Esophagus muscularis mucosa (tissue), 4 donors: ENCODE data around the gene MICU1. TPM values are rescaled to one million over a fixed set of nuclear protein-coding genes. Genes with fewer than 3 reads are reported as not detected.
"Not testable (repeated sequence)": the region's sequence is repeated elsewhere in the genome, so short reads cannot be mapped to it uniquely, and the experiment has no call there.

Experiments
- DNase-seq: peaks from one replicate; pipeline ENCODE4 v3.0.0-alpha.2; 2017; ENCODE audit errors: extremely low spot score
- H3K27ac ChIP-seq, 4 donors: fragments of 200-600 bp; sonication (generic); replicated peaks in 1 of 4; 1 replicate in 3 of 4; 2 replicates in 1 of 4; pipeline ENCODE4 v1.5.1; 2016 to 2019; ENCODE audit warnings: mild to moderate bottlenecking in 1 of 4
- H3K27me3 ChIP-seq, 4 donors: fragments of 200-600 bp; sonication (generic); one replicate each; pipeline versions ENCODE4 v1.5.1 to v1.6.0; 2016 to 2019
- H3K36me3 ChIP-seq, 4 donors: fragments of 200-600 bp; sonication (generic); one replicate each; pipeline ENCODE4 v1.5.1; 2016 to 2019
- H3K4me1 ChIP-seq, 4 donors: fragments of 200-600 bp; sonication (generic); one replicate each; pipeline ENCODE4 v1.5.1; 2016 to 2019
- H3K4me3 ChIP-seq, 4 donors: fragments of 200-600 bp; sonication (generic); 1 replicate in 2 of 4; 2 replicates in 2 of 4; pipeline ENCODE4 v1.5.1; 2016 to 2019; ENCODE audit warnings: mild to moderate bottlenecking in 4 of 4, moderate library complexity in 1 of 4
- H3K9me3 ChIP-seq, 4 donors: fragments of 200-600 bp; sonication (generic); 1 replicate in 3 of 4; 2 replicates in 1 of 4; pipeline ENCODE4 v1.5.1; 2016 to 2019
- EP300 ChIP-seq: sonication (generic); formaldehyde crosslinking; IDR thresholded peaks from one replicate; pipeline ENCODE4 v1.6.1; 2017; ENCODE audit warnings: antibody characterized with exemption
- POLR2A ChIP-seq: fragments of 450-650 bp; IDR thresholded peaks from one replicate; pipeline ENCODE4 v1.6.1; 2017; ENCODE audit warnings: antibody characterized with exemption, moderate library complexity, mild to moderate bottlenecking, low read depth
- POLR2AphosphoS5 ChIP-seq, 2 donors: sonication (generic); formaldehyde crosslinking; IDR thresholded peaks; one replicate each; pipeline ENCODE4 v1.6.1; 2017; ENCODE audit warnings: antibody characterized with exemption in 2 of 2
- WGBS: methylation state at CpG from one replicate; pipeline ENCODE4 v1.1.5; 2018; 5-methylcytosine and 5-hydroxymethylcytosine counted together
- intact Hi-C: fragments of 100-400 bp; cut with DNase I; formaldehyde crosslinking; loops from one replicate; pipeline ENCODE4 v1.15.1; 2023
- total RNA-seq, 4 donors: library from RNA; depleted of rRNA; stranded (reverse); fragments of >200 nt; gene quantifications; one replicate each; pipeline versions ENCODE4 v1.1.0 to v1.2.1, GENCODE V29; 2016
- TF ChIP-seq, protein P1 (sequence below), 3 experiments: fragments of 200-600 bp in 2 of 3; fragments of 450-650 bp in 1 of 3; sonication (generic) in 2 of 3; IDR thresholded peaks; one replicate each; pipeline ENCODE4 v1.5.1; 2017 to 2019; ENCODE audit warnings: antibody characterized with exemption in 3 of 3, mild to moderate bottlenecking in 2 of 3, moderate library complexity in 1 of 3

MICU1 gene
- total RNA-seq, 4 donors from 2014 or later, result 31.6 to 39.7 (median 35.0) TPM

DNA sequence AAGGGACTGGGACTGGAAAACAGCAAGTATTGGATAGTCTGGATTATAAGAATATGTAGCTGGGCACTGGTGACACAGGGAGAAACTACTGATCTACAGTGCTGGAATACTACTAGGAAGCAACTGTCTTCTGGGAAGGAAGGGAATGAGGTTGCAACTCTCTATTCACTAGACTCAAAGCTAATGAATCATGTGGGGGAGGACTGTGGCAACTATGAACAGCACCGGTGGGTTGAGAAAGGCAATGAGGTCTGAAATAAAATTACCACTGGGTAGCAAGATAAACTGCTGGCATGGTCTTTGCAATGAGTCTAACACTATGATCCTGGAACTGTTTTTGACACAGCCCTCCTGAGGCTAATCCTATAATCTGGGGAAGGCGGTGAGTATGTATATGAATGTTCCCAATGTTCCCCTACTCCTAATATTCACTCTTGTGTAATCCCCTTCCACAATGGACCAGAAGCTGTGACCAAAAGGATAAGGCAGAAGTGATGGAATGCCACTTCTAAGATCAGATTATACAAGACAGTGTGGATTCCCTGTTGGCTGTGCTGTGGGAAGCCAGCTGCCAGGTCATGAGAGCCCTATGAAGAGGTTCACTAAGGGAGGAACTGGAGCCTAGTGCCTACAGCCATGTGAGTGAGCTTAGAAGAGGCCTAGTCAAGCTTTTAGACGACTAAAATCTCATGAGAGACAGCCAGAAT lies 169.8 kb downstream of the MICU1 start:
- intact Hi-C loops, result no loop called here
- no peak for DNase-seq
- no peaks in the 10 kb centered on the region for H3K27me3 ChIP-seq
- no peak overlapping the region for H3K4me3 ChIP-seq
- peaks cover 0 to 18% (median 0%) of the 10 kb centered on the region in 4 donors for H3K36me3 ChIP-seq
- H3K27ac ChIP-seq, result no peak overlapping the region
- peaks cover 0 to 2% (median 0%) of the 10 kb centered on the region in 4 donors for H3K4me1 ChIP-seq
- TF ChIP-seq, protein P1, sequence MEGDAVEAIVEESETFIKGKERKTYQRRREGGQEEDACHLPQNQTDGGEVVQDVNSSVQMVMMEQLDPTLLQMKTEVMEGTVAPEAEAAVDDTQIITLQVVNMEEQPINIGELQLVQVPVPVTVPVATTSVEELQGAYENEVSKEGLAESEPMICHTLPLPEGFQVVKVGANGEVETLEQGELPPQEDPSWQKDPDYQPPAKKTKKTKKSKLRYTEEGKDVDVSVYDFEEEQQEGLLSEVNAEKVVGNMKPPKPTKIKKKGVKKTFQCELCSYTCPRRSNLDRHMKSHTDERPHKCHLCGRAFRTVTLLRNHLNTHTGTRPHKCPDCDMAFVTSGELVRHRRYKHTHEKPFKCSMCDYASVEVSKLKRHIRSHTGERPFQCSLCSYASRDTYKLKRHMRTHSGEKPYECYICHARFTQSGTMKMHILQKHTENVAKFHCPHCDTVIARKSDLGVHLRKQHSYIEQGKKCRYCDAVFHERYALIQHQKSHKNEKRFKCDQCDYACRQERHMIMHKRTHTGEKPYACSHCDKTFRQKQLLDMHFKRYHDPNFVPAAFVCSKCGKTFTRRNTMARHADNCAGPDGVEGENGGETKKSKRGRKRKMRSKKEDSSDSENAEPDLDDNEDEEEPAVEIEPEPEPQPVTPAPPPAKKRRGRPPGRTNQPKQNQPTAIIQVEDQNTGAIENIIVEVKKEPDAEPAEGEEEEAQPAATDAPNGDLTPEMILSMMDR (IDR thresholded peaks at IDR 0.05), result no peak
- no peak for TF ChIP-seq POLR2A
- no peaks in the 10 kb centered on the region for H3K9me3 ChIP-seq
- 83% methylated on average over 3 of the region's 3 CpGs for WGBS

DNA sequence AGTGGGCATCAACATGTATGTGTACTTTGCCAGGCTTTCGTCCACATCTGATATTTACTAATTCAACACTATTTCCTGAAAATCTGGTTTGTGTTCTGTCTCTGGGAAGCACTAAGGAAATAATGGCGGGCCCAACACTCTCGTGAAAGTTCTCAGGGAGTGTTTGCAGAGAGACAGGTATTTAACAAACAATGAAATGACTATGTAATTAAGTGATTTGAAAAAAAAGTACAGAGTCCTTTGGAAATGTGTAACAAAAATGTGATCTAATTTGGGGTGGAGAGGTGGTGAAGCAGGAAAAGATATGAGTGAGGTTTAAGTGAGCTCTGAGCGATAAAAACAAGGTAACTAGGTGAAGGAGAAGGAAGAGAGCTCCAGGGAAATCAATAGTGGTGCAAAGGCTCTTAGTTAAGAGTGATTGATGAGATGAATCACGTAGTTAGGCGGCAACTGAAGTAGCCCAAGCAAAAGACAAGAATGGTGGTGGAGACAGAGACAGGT lies 175.9 kb downstream of the MICU1 start:
- TF ChIP-seq POLR2AphosphoS5 (IDR thresholded peaks at IDR 0.05), result no peak
- TF ChIP-seq EP300, result no peak
- no peak for TF ChIP-seq POLR2A
- TF ChIP-seq, protein P1 (IDR thresholded peaks at IDR 0.05), result no peak
- intact Hi-C loops, result no loop called here
- H3K9me3 ChIP-seq, result no peaks in the 10 kb centered on the region
- H3K27me3 ChIP-seq, result no peaks in the 10 kb centered on the region
- H3K27ac ChIP-seq, result no peak overlapping the region
- DNase-seq, result no peak
- H3K36me3 ChIP-seq, result peaks cover 0 to 14% (median 0%) of the 10 kb centered on the region in 4 donors
- 92% methylated on average over 6 of the region's 6 CpGs for WGBS
- H3K4me3 ChIP-seq, result no peak overlapping the region
- no peaks in the 10 kb centered on the region for H3K4me1 ChIP-seq

DNA sequence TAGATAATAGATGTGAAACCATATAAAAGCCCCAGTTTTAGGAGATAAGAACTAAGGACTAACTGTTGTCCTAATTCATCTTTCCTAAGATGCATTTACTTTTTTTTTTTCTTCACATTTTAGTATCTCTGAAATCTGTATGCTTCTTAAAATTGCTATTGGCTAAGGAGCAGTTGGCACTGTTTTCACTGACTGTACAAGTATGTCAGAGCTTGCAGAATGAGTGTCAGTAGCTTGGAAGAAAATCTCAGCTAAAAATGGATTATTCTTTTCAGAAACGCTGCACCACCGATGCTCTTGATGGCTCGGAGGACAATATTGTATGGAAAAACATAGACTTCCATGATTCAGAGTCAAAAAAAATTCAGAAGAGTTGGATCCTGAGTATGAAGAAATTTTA lies 180.0 kb downstream of the MICU1 start:
- H3K4me3 ChIP-seq, result no peak overlapping the region
- H3K4me1 ChIP-seq, result no peaks in the 10 kb centered on the region
- no peak overlapping the region for H3K27ac ChIP-seq
- intact Hi-C loops, result no loop called here
- peaks cover 0 to 8% (median 0%) of the 10 kb centered on the region in 4 donors for H3K36me3 ChIP-seq
- DNase-seq, result no peak
- H3K9me3 ChIP-seq, result no peaks in the 10 kb centered on the region
- WGBS, result 84% methylated on average over 3 of the region's 3 CpGs
- TF ChIP-seq POLR2A (no peak), POLR2AphosphoS5 (IDR thresholded peaks at IDR 0.05) (no peak)
- TF ChIP-seq, protein P1 (IDR thresholded peaks at IDR 0.05), result no peak
- H3K27me3 ChIP-seq, result no peaks in the 10 kb centered on the region

DNA sequence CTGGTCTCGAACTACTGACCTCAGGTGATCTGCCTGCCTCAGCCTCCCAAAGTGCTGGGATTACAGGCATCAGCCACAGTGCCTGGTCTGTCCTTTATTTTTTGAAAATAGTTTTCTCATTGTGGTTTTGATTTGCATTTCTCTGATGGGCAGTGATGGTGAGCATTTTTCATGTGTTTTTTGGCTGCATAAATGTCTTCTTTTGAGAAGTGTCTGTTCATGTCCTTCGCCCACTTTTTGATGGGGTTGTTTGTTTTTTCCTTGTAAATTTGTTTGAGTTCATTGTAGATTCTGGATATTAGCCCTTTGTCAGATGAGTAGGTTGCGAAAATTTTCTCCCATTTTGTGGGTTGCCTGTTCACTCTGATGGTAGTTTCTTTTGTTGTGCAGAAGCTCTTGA lies 182.9 kb downstream of the MICU1 start:
- DNase-seq, H3K4me3 ChIP-seq, H3K9me3 ChIP-seq, H3K27me3 ChIP-seq, H3K36me3 ChIP-seq, H3K27ac ChIP-seq, H3K4me1 ChIP-seq, intact Hi-C loops: not testable (repeated sequence)
- WGBS, result 100% methylated on average over 2 of the region's 3 CpGs

DNA sequence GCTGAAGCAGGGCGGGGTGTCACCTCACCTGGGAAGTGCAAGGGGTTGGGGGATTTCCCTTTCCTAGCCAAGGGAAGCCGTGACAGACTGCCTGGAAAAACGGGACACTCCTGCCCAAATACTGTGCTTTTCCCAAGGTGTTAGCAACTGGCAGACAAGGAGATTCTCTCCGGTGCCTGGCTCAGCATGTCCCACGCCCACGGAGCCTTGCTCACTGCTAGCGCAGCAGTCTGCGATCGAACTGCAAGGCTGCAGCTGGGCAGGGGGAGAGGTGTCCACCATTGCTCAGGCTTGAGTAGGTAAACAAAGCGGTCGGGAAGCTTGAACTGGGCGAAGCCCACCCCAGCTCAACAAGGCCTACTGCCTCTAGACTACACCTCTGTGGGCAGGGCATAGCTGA lies 190.3 kb downstream of the MICU1 start:
- no peaks in the 10 kb centered on the region for H3K9me3 ChIP-seq
- TF ChIP-seq POLR2A, result no peak
- TF ChIP-seq, protein P1 (IDR thresholded peaks at IDR 0.05), result no peak
- no peak for TF ChIP-seq EP300
- no peak for TF ChIP-seq POLR2AphosphoS5 (IDR thresholded peaks at IDR 0.05)
- H3K27me3 ChIP-seq, result no peaks in the 10 kb centered on the region
- H3K27ac ChIP-seq, result no peak overlapping the region
- H3K4me3 ChIP-seq, result no peak overlapping the region
- intact Hi-C loops, result no loop called here
- no peaks in the 10 kb centered on the region for H3K36me3 ChIP-seq
- no peaks in the 10 kb centered on the region for H3K4me1 ChIP-seq
- WGBS, result 96% methylated on average over 11 of the region's 12 CpGs
- DNase-seq, result no peak

DNA sequence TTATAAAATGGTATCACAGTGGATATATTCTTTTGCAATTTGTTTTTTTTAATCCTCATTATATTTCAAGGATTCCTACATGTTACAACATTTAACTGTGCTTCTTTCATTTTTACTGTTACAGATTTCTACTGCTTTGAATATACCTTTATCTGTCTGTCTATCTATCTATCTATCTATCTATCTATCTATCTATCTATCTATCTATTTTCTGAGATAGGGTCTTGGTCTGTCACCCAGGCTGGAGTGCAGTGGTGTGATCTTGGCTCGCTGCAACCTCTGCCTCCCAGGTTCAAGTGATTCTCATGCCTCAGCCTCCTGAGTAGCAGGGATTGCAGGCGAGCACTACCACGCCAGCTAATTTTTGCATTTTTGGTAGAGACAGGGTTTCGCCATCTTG lies 194.9 kb downstream of the MICU1 start:
- intact Hi-C loops, H3K4me1 ChIP-seq, H3K36me3 ChIP-seq, DNase-seq, H3K4me3 ChIP-seq, H3K27ac ChIP-seq, H3K27me3 ChIP-seq, H3K9me3 ChIP-seq: not testable (repeated sequence)
- WGBS, result 93% methylated on average over 4 of the region's 4 CpGs
